ENCODE data around the gene ATP5F1A. TPM values are rescaled to one million over a fixed set of nuclear protein-coding genes. Genes with fewer than 3 reads are reported as not detected.
A peak's percentile ranks its signal among the peaks of the same experiment; 100 is the strongest.

The ATP5F1A gene
- total RNA-seq (2021): 625 and 626 TPM in 2 replicates
- long read RNA-seq, full-length matches to known transcripts: 8,406 of 8,580 reads
- long read RNA-seq, partial matches to known transcripts: 84 of 8,580 reads
- long read RNA-seq, other reads (novel, unspliced or antisense): 90 of 8,580 reads

GRCh38 chr18:46097801-46098615, at the start of gene ATP5F1A:
TSS of gene ATP5F1A (minus strand) at chr18:46098296. CDS start at chr18:46098231, 65 bp downstream.
- Histone ChIP-seq H3K27me3 (ENCODE audit: insufficient read depth, low read length) (no peaks in the 10 kb centered on the region), H2AFZ (ENCODE audit: low read length) (peak within 1 kb of the TSS; percentile 74), H3K9ac (ENCODE audit: extremely low read depth, insufficient read length, low read length) (peak within 1 kb of the TSS; percentile 73), H4K5ac (ENCODE audit: insufficient read length, low read depth, low read length) (no peak within 1 kb of the TSS), H3K4me1 (ENCODE audit: insufficient read depth, low read length) (no peaks in the 10 kb centered on the region), H2BK20ac (ENCODE audit: low read depth, low read length, poor library complexity, severe bottlenecking) (no peak within 1 kb of the TSS), H3K79me2 (ENCODE audit: insufficient read depth, low read length) (peaks cover 21% of the 10 kb centered on the region; the same call in 1 of the 2 replicates), H4K91ac (ENCODE audit: insufficient read length, low read depth, low read length) (no peak within 1 kb of the TSS), H2BK120ac (ENCODE audit: low read depth, low read length, poor library complexity, severe bottlenecking) (peak within 1 kb of the TSS; percentile 64), H3K56ac (ENCODE audit: insufficient read length, low read depth, low read length) (no peak within 1 kb of the TSS), H3K4ac (ENCODE audit: low read depth, low read length) (no peak within 1 kb of the TSS), H3K9me3 (ENCODE audit: control insufficient read depth, low read depth, low read length) (no peaks in the 10 kb centered on the region), H2BK15ac (ENCODE audit: low read depth, low read length) (no peak within 1 kb of the TSS), H3T11ph (ENCODE audit: low read length) (no peak within 1 kb of the TSS), H3K23ac (ENCODE audit: insufficient read length, low read depth, low read length) (no peak within 1 kb of the TSS), H3K27ac (ENCODE audit: insufficient read length, low read depth, low read length) (no peak within 1 kb of the TSS), H4K8ac (replicated peaks; ENCODE audit: insufficient read length, low read depth, low read length) (no peak within 1 kb of the TSS), H3K14ac (ENCODE audit: insufficient read depth, low read length) (peak within 1 kb of the TSS; percentile 82), H2AK5ac (ENCODE audit: insufficient read length, low read length) (no peak within 1 kb of the TSS), H4K20me1 (ENCODE audit: control insufficient read depth, insufficient read depth, insufficient read length) (no peaks in the 10 kb centered on the region), H3K23me2 (ENCODE audit: insufficient read length, low read depth, low read length, poor library complexity, severe bottlenecking) (peaks cover 3% of the 10 kb centered on the region), H2BK12ac (ENCODE audit: insufficient read length, low read depth, low read length) (no peak within 1 kb of the TSS), H2BK5ac (ENCODE audit: insufficient read length, low read length) (no peak within 1 kb of the TSS), H3K4me2 (ENCODE audit: insufficient read depth, insufficient read length, low read length) (peak within 1 kb of the TSS; percentile 96), H3K79me1 (ENCODE audit: insufficient read depth, low read depth, low read length, poor library complexity, severe bottlenecking) (no peaks in the 10 kb centered on the region), H3K18ac (ENCODE audit: insufficient read length, low read depth, low read length) (peak within 1 kb of the TSS; percentile 85)
- H3K4me1 Mint-ChIP-seq: peaks cover 17 to 19% of the 10 kb centered on the region in 2 experiments
- TF ChIP-seq CTCF (conservative IDR thresholded peaks at IDR 0.05): no peak
- H3K27me3 Mint-ChIP-seq (ENCODE audit: low read depth): no peaks in the 10 kb centered on the region
- H3K36me3 Mint-ChIP-seq (ENCODE audit: insufficient read depth in 1 of 3, low read depth in 3 of 3): peaks cover 20 to 37% (median 27%) of the 10 kb centered on the region in 3 experiments; a peak in 6 of 7 replicates
- WGBS (ENCODE audit: extremely low coverage, insufficient read length, low lambda C conversion rate): no CpG with 5 or more reads among the region's 53 CpGs
- H3K9me3 Mint-ChIP-seq: no peaks in the 10 kb centered on the region
- peak; percentile 89 for DNase-seq
- peak within 1 kb of the TSS; percentile 95 to 99 for H3K4me3 Mint-ChIP-seq
- H3K27ac Mint-ChIP-seq: peak within 1 kb of the TSS; percentile 94 to 98 (median 98)
